ENCODE measurements around the gene PCDH7.

DNA sequence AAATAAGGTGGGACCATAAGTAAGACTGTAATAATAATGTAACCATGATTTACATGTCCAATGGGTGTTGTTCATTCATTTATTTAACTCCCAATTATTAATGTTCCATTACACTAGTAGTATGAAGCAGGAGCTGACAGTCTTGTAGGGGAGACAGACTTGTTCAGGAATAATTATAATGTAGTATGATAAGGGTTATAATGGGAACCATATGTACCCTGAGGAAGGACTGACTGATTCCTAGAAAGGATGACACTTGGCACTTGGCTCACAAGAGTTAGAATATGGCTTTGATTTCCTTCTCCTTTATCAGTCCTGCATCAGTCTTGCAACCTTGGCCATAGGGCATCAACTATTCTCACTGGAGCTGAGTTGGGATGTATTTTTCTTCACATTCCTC is 24.2 kb downstream of the PCDH7 start:
- TF ChIP-seq EZH2phosphoT487 (IDR thresholded peaks at IDR 0.05; ENCODE audit: unreplicated experiment) (no peak), CREB1 (CRISPR knock-in tag; IDR thresholded peaks at IDR 0.05; ENCODE audit: low read depth) (no peak), EZH2 (IDR thresholded peaks at IDR 0.05; ENCODE audit: low read depth, unreplicated experiment) (no peak), POLR2AphosphoS5 (IDR thresholded peaks at IDR 0.05; ENCODE audit: low read depth) (no peak), JUNB (IDR thresholded peaks at IDR 0.05; ENCODE audit: unreplicated experiment) (no peak)
- TF ChIP-seq, protein P1, sequence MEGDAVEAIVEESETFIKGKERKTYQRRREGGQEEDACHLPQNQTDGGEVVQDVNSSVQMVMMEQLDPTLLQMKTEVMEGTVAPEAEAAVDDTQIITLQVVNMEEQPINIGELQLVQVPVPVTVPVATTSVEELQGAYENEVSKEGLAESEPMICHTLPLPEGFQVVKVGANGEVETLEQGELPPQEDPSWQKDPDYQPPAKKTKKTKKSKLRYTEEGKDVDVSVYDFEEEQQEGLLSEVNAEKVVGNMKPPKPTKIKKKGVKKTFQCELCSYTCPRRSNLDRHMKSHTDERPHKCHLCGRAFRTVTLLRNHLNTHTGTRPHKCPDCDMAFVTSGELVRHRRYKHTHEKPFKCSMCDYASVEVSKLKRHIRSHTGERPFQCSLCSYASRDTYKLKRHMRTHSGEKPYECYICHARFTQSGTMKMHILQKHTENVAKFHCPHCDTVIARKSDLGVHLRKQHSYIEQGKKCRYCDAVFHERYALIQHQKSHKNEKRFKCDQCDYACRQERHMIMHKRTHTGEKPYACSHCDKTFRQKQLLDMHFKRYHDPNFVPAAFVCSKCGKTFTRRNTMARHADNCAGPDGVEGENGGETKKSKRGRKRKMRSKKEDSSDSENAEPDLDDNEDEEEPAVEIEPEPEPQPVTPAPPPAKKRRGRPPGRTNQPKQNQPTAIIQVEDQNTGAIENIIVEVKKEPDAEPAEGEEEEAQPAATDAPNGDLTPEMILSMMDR (conservative IDR thresholded peaks at IDR 0.05; ENCODE audit: low read depth in 2 of 2) = no peak
- TF ChIP-seq, protein P2, sequence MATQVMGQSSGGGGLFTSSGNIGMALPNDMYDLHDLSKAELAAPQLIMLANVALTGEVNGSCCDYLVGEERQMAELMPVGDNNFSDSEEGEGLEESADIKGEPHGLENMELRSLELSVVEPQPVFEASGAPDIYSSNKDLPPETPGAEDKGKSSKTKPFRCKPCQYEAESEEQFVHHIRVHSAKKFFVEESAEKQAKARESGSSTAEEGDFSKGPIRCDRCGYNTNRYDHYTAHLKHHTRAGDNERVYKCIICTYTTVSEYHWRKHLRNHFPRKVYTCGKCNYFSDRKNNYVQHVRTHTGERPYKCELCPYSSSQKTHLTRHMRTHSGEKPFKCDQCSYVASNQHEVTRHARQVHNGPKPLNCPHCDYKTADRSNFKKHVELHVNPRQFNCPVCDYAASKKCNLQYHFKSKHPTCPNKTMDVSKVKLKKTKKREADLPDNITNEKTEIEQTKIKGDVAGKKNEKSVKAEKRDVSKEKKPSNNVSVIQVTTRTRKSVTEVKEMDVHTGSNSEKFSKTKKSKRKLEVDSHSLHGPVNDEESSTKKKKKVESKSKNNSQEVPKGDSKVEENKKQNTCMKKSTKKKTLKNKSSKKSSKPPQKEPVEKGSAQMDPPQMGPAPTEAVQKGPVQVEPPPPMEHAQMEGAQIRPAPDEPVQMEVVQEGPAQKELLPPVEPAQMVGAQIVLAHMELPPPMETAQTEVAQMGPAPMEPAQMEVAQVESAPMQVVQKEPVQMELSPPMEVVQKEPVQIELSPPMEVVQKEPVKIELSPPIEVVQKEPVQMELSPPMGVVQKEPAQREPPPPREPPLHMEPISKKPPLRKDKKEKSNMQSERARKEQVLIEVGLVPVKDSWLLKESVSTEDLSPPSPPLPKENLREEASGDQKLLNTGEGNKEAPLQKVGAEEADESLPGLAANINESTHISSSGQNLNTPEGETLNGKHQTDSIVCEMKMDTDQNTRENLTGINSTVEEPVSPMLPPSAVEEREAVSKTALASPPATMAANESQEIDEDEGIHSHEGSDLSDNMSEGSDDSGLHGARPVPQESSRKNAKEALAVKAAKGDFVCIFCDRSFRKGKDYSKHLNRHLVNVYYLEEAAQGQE (IDR thresholded peaks at IDR 0.05; ENCODE audit: unreplicated experiment) = no peak
